GM12874 (cell line): Measurements from ENCODE around the gene ZNF644.

Experiments used
- CTCF ChIP-seq: IDR thresholded peaks from 2 replicates; pipeline ENCODE4 v1.5.1; 2011; ENCODE audit warnings: low read depth, mild to moderate bottlenecking, control low read depth, low read length, moderate library complexity; ENCODE audit not compliant: insufficient read depth

The ZNF644 gene

GRCh38 chr1:91021686-91022517 is at the start of gene ZNF644:
Gene ZNF644, minus strand, starts transcription at chr1:91022035. Its CDS starts 39,682 bp downstream, at chr1:90982353.
- TF ChIP-seq CTCF, result no peak

- TF ChIP-seq CTCF, result no peak
Measured at GRCh38 chr1:91070298-91070697, 48.5 kb upstream of the ZNF644 start.

- TF ChIP-seq CTCF, result no peak
Measured at GRCh38 chr1:91066538-91066937, 44.7 kb upstream of the ZNF644 start.

- no peak for TF ChIP-seq CTCF
Measured at GRCh38 chr1:91065337-91065736, 43.5 kb upstream of the ZNF644 start.

GRCh38 chr1:91059157-91059556 is 37.3 kb upstream of the ZNF644 start:
- TF ChIP-seq CTCF, result no peak

- TF ChIP-seq CTCF, result no peak
Measured at GRCh38 chr1:91057784-91058183, 35.9 kb upstream of the ZNF644 start.

- no peak for TF ChIP-seq CTCF
Measured at GRCh38 chr1:91054780-91055481, 33.1 kb upstream of the ZNF644 start.
